Fibroblast of skin of right quadriceps (primary cell): Measurements from ENCODE around the gene BIN2.
"Not testable (repeated sequence)": the region's sequence is repeated elsewhere in the genome, so short reads cannot be mapped to it uniquely, and the experiment has no call there.

Experiments used
- DNase-seq: peaks from one replicate; pipeline ENCODE4 v3.0.0-alpha.2; 2013

The BIN2 gene

DNA sequence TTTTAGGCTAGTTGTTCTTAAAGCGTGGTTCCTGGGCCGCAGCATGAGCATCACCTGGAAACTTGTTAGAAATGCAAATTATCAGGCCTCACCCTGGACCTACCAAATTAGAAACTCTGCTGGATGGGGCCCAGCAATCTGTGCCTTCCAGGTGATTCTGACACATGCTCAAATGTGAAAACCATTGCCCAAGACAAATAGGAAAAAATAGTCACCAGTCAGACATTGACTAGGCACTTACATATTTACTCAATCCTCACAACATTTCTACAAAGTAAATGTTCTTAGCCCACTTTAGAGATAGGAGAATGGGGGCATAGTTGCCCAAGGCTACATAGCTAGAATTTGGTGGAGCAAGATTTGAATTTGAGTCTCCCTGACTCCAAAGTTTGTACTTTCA, 19.2 kb upstream of the BIN2 start:
- DNase-seq: no peak

DNA sequence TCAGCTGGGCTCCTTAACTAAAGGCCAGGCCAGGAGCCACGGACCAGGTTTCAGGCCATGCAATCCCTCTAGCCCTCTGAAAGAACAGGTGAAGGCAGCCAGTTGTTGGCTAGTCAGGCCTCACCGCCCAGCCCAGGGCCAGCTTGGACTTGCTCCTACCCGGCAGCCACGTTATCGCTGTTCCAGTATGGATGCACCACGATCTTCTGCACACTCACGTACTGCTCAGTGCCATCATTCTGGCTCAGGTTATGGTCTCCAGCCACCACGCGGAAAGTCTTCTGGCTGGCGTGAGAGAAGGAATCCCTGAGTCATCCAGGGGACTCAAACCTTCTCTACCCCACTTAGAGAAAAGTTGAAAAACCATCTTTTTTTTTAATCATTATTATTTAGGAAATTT, 18.4 kb upstream of the BIN2 start:
- DNase-seq: no peak

DNA sequence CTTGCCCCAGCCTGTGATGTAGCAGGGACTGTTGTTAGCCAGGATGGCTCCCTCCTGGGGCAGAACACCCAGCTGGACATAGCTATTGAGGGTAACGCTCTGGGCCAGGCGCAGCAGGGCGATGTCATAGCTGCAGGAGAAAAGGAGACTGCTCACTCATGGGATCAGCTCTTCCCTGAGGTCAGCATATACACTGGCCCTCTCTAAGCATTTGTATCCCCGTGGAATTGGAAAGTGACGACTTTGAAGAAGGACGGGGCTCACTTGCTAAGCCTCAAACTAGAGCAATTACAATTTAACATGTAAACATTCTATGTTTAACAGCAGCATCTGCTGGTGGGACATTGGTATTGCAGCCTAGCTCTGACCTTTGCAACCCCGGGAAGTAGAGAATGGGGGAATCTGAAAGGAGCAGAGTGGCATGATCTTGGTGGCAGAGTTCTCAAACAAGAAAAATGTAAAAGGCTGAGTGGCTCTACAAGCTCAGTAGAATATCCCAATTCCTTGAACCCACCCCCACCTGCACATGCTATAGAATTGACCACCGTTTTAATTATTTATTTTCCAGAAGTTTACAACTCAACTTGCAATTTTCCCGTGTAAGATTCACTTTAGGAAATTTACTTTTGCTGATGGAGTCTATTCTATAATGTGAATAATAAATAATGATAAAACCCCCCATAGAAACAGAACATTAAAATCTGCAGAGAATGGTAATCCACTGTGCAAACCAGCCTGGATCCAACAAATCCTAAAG, 17.5 kb upstream of the BIN2 start:
- peak; percentile 66 for DNase-seq

DNA sequence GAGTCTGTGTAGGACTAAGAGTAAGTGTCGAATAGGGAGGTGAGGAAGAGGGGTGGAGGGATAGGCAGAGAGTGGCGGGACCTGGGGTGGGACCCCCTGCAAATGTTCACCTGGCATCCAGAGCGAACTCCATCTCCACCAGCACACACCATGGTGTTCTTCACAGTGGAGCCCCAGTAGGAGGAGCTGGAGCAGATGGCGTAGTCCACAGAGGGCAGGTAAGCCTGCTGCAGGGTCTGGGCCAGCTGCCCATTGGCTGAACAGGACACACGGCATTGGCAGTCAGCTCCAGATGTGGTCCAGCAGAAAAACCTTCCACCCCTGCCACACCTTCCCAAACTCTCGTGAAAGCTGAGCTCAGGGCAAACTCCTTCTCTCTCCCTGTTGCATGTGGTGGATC, 15.8 kb upstream of the BIN2 start:
- no peak for DNase-seq

DNA sequence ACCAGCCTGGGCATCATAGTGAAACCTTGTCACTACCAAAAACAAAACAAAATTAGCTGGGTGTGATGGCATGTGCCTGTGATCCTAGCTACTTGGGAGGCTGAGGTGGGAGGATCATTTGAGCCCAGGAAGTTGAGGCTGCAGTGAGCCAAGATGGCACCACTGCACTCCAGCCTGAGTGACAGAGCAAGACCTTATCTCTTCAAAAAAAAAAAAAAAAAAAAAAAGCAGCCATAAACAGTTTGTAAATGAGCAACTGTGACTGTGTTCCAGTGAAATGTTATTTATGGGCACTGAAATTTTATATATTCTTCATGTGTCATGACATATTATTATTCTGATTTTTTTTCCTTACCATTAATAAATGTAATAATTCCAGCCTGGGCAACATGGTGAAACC, 13.4 kb upstream of the BIN2 start:
- not testable (repeated sequence) for DNase-seq

DNA sequence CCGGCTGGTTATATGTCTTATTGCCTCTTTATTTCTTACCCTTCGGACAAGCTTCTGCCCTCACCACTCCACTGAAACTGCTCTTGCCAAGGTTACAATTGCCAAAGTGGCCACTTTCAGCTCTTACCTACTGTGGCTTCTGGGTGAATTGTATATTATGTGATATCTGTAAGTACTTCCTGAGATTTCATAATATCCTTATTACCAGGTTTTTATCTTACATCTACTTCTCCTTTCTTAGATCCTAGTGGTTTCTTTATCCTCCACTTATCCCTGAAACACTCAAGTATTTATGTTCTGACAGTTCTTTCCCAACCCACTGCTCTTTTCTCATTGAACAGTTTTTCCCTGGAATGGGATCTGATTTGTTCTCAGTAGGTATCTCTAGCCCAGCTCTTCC, 12.0 kb upstream of the BIN2 start:
- DNase-seq: no peak

DNA sequence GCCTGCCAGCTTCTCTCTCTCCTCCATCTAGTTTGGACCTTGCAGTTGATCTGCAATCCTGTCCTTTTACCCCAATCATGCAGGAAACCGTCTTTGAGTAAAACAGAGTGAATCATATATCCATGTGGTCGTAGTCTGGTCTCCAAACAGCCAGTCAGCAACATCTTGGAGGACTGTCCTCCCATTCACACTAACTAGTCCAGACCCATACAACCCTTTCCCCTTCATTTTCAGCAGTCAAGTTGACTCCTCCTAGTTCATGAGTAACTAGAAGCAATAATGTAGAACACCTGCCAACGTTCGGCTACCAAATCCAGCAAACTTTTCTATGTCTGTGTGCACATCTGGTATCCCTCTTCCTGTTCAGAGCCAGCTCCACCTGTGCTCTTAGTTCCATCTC, 10.8 kb upstream of the BIN2 start:
- DNase-seq: peak; percentile 40

DNA sequence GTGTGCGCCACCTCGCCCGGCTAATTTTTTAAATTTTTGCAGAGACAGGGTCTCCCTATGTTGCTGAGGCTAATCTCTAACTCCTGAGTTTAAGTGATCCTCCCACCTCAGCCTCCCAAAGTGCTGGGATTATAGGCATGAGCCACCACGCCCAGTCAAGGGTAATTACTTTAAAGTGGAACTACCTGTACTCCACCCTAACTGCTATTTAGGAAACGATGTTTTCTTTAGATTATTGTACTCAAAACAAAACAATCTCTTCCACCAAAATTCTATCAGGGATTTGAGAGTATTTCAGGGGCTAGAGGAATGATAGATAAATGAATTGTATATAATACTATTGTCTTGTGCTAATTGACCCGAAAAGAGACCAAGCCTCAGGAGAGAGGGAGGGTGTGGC, 9.6 kb upstream of the BIN2 start:
- no peak for DNase-seq

DNA sequence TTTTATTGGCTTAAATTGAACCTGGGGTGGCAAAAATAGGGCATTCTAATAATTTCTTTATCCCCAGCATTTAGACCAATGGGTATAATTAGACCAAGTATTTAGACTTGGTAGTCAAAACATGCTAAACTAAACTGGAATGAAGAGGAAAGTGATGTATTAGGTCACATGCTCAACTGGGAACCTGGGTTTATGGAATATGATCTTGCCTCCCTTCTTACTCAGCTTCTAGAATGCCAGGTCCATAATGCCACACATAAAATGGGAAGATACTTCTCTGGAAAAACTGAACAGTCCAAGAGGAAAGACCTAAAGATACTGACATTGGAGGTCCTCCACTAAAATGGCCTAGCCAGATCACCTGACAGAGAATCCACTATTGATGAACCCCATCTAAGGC, 6.2 kb upstream of the BIN2 start:
- DNase-seq: no peak

DNA sequence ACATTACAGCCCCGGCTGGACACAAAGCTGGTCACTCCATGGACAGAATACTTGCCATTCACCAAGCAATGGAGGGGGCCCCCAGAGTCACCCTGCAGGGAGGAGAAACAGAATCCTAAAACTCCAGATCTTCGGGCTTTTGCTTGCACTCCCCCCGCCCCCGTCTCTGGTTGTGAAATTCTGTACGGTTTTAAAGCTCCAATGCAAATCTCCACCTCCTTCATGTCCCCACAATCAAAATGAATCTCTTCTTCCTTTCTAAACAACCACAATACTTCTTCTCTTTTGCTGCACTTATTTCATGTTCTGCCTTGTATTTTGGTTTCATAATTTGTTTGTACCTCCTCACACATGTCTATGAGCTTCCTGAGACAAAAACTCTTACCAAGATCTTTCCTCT, 5.8 kb upstream of the BIN2 start:
- no peak for DNase-seq

DNA sequence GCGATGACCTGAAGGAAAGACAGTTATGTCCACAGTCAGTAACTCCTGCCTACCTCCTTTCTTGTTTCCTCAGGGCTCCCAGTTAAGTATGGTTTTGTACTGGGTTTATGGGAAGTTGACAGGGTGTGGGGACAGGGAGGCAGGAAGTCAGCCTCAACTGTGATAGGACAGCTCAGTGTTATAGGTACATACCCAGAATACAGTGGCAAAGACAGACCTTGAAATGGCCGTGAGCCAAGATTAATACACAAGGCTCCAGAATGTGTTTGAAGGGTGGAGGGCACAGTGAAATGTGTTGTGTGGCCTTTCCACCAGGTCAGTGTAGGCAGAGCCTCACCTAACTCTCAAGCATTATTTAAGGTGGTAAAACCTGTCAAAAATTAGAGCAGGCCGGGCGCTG, 4.6 kb upstream of the BIN2 start:
- no peak for DNase-seq

DNA sequence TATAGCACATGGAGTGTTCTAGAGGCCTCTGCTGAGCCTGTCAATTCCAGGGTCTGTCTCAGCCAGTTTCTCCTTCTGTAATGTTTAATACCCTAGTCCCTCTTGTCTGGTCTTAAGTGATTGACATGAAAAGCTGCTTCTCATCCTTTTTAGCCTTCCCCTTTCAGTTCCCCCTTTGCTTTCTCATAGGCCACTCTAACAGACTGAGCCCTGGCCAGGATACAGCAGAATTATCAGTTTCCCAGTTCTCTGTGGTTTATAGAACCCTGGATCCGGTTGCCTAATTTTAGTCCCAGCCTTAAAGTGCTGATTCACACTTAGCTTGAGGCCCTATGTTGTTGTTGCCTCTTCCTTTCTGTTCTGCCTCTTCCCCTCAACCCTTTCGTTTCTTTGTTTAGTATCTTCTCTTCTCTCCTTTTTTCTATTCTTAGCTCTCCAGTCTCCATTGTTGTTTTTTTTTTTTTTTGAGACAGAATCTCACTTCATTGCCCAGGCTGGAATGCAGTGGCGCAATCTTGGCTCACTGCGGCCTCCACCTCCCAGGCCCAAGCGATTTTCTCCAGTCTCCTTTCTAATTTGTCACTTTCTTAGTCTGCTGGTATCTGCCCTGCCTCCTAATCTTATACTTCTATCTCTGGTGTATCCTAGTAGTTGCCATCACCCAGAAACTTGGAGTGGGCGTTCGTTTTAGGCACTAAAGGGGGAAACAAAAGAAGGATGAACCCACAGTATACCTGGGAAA, 2.9 kb upstream of the BIN2 start:
- DNase-seq: peak; percentile 76

DNA sequence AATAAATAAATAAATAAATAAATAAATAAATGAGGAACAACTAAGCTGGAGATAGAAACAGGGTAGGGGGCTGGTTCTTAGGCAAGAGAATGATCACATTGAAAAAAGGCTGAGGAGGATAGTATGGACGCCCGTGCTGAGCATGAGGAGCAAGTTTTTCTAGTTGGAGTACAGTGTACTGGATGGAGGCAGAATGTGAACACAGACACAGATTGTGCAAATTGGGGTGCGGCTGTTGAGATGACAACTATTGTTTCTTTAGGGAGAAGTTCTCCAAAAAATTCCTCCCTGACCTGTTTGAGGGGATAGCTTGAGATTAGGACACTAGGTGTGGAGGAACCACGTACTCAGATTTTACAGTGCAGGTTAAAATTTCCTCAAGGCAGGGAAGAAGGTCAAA, 979 bp upstream of the BIN2 start:
- no peak for DNase-seq

DNA sequence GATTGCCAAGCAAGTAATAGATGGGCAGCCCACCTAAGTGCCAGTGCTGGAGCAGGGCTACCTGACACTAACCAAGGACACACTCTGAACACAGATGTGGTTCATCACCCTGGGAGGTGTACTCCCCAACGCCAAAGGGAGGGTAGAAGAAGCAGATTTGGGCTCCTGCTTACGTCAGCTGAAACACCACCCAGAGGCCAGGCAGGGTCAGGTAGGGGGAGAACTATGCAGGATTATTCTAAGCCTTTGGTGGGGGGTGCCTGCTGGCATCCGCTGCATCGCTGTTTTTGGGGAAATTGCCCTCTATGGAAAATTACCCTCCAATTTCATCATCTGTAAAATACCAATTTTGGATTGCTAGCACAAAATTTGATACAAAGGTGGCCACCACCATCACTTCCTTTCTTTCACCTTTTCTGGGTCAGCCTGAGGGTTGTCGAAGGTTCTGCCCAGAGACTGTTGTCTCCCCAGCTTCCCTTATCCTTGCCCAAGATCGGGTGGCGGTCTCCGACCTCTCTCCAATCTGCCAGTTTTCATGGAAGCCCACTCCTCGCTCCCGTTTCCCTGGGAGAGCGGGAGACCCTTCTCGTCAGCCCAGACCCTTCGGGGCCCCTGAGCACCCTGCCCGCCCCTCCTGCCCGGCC, 535 bp downstream of the BIN2 start:
- DNase-seq: no peak

DNA sequence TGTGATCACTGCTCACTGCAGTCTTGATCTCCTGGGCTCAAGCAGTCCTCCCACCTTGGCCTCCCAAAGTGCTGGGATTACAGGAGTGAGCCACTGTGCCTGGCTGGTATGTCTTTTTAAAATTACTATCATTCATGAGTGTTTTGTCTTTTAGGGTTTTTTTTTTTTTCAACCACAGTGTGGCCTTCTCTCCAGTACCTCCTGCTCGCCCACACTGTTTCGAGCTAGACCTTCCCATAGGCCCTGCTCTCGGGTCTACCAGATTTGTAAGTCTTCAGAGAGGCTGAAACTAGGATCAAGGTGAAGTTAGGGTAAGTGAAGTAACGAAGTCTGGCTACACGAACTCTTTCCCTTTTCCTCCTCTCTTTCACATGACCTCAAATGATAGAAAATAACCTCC, 1.5 kb downstream of the BIN2 start:
- DNase-seq: no peak

DNA sequence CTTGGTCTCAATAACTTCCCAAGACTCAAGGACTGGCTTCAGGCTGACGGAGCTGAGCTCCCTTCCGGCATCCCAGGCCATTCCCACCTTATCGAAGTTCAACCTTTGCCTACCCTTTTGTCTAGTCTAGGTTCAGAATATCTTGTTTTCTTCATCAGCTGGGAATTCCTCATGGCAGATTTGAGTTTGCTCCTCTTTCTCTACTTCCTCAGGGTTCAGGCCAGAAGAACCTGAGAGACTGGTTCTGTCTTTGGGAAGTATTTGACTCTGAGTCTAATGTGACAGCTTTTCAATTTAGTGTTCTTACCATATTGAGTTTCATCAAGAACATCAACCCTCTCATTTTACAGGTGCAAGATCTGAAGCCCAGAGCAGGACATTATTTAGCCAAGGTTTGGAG, 2.1 kb downstream of the BIN2 start:
- DNase-seq: no peak

DNA sequence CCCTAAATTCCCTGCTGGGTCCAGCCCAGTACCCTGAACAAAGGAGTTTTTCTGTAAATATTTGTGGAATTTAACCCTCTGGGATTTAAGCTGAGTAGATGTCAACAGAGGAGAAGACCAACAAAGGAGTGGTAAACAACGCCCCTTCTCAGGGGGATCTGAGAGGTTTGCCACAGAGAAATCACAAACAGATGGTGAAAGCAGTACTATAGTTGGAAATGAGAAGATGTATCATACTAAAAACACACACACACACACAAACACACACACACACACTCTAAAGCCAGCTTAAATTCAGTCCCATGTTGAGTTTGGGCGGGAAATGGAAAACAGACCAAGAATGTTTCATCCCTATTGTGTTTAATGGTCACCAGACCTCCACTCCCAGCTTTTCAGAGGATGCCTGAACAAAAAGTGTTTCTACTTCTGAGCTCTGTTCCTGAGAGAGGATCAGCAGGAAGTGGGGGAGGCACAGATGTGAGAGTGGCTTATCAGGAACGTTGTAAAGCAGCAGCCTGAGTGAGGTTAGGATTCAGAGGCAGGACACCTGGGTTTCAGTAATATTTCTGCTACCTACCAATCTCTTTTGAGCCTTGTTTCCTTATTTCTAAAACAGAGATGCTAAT, 3.2 kb downstream of the BIN2 start:
- peak; percentile 78 for DNase-seq

DNA sequence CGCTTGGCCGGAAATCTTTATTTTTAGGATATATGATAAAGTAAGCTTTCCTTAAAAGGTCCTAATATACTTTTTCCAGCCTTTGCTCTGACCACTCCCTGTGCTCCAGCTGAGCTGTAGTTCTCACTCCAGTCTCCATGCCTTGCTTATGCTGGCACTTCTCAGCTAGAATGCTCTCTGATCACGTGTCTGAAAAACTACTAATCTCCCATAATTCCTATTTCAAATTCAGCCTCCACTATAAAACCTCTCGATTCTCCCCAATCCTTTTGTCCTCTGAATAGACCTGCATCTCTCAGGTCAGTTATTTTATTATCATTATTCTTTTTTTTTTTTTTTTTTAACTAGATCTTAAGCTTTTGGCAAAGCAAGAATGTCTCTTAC, 3.7 kb downstream of the BIN2 start:
- no peak for DNase-seq

DNA sequence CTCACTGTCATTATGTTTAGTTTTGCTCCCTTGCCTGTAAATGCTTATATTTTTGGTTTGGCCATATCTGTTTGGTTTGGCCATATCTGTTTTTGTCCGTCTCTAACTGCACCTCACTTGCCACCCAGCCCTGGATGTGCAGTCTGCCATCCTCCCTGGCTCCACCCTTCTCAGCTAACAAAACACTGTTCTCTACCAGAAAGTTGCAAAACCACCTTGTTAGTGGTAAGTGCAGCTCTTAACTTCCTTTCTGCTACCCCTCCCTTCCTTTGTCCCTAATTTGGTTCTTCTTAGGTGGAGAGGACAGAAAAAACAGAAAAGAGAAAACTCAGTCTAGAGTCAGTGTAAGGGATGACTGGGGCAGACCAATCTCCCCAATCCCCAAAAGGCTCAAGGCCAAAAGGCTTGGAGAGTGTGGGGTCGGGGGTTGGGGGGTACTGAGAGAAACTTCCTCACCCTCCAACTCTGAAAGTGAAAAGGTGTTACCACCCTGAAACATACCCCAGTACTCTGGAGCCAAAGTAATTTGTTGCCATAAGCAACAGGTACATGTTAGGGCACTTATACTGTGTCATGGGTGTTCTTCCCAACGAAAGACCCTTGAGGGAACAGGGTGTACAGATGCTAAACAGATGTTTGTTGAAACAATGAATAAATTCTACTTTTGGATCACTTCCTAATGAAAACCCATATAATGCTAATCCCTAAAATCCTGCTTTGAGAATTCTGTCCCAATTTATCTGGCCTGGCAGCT, 5.0 kb downstream of the BIN2 start:
- DNase-seq: no peak

DNA sequence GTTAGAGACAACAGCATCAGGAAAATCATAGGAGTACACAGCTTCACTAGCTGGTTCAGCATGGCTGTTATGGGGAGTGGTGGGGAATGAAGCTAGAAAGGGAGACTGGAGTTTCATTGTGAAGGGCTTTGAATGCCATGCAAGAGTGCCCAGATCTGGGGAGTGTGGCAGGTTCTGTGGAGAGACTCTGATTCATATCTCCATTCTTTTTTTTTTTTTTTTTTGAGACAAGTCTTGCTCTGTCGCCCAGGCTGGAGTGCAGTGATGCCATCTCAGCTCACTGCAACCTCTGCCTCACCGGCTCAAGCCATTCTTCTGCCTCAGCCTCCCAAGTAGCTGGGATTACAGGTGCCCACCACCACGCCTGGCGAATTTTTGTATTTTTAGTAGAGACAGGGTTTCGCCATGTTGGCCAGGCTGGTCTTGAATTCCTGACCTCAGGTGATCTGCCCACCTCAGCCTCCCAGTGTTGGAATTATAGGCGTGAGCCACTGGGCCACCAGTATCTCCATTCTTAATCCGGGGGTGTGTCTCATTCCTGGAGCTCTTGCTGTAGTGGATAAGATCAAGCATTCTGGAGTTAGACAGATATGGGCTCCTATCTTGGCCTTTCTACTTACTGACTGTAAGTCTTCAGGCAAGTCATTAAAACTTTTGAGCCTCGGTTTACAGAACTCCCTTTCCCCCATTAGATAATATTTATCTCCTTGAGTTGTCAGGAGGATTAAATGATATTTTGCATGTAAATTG, 5.7 kb downstream of the BIN2 start:
- not testable (repeated sequence) for DNase-seq

DNA sequence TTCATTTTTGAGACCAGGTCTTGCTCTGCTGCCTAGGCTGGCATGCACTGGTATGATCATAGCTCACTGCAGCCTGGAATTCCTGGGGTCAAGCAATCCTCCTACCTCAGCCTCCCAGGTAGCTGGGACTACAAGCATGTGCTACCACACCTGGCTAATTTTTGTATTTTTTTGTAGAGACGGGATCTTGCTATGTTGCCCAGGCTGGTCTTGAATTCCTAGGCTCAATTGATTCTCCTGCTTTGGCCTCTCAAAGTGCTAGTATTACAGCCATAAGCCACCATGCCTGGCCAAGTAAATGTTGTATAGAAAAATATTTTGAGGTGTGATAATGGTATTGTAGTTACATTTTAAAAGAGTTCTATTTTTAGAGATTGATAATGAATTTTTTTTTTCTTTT, 12.6 kb downstream of the BIN2 start:
- DNase-seq: no peak
